Measurements from ENCODE around the gene PTPRN2.

DNA sequence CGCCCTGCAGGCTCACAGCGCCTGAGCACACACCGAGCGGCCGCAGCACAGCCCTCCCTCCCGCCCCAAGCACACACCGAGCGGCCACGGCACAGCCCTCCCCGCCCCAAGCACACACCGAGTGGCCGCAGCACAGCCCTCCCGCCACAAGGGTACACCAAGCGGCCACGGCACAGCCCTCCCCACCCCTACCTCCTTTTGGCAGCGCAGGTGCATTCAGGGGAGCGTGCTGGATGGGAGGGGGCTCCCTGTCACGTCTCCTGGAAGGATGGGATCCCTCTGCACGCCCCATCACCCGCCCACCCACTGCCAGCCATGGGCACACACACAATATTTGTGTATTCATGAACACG, 768.2 kb downstream of the PTPRN2 start:
- TF ChIP-seq, protein P1, sequence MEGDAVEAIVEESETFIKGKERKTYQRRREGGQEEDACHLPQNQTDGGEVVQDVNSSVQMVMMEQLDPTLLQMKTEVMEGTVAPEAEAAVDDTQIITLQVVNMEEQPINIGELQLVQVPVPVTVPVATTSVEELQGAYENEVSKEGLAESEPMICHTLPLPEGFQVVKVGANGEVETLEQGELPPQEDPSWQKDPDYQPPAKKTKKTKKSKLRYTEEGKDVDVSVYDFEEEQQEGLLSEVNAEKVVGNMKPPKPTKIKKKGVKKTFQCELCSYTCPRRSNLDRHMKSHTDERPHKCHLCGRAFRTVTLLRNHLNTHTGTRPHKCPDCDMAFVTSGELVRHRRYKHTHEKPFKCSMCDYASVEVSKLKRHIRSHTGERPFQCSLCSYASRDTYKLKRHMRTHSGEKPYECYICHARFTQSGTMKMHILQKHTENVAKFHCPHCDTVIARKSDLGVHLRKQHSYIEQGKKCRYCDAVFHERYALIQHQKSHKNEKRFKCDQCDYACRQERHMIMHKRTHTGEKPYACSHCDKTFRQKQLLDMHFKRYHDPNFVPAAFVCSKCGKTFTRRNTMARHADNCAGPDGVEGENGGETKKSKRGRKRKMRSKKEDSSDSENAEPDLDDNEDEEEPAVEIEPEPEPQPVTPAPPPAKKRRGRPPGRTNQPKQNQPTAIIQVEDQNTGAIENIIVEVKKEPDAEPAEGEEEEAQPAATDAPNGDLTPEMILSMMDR (conservative IDR thresholded peaks at IDR 0.05; ENCODE audit: low read depth, low read length): no peak
- no peak for TF ChIP-seq EZH2 (IDR thresholded peaks at IDR 0.05; ENCODE audit: borderline replicate concordance, low read depth, low read length, poor library complexity, severe bottlenecking)

Measured in A673 (cell line).